Activated CD8-positive, alpha-beta memory T cell treated with anti-CD3 and anti-CD28 coated beads for 48 hours (primary cell): ENCODE data around the gene KIF26B.

Experiments used
- DNase-seq, 3 experiments: peaks; one replicate each; pipeline ENCODE4 v3.0.0-alpha.2; 2020; ENCODE audit warnings: low read depth in 2 of 3, low spot score in 2 of 3

Gene KIF26B

GRCh38 chr1:245614476-245614875, 459.7 kb downstream of the KIF26B start:
- DNase-seq: no peak

DNA sequence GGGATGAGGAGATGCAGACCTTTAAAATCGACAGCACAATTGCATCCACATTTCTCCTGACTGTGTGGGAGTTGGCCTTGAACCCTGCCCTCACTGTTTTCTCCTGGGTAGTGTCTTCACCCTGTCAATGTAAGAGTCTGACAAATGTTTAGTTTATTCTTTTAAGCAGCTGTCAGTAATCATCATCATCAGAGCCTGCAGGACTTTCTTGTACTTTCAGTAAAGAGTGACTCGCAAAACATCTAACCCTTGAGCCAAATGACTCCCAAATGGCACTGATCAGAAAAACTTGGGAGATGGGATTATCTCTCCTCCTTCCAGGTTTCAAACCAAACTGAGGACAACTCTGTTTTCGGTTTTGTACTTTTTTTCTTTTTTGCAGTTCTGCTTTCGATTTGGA, 460.2 kb downstream of the KIF26B start:
- DNase-seq: no peak

DNA sequence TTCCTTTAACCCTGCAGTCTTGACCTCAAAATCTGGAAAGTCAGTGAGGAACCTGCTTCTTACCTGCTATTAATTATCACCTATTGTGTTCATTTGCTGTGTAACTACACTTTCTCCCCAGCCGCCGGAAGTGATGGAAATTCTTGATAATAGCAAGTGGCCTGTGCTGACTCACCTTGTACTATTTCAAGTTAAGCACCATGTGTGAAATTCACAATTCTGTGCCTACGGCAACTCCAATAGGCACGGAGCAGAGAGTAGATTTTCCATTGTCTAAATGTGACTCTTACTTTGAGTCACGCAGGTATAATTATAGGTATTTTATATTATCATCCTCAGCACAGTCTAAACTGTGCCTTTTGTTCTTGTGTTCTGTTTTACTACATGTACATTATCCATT, 466.8 kb downstream of the KIF26B start:
- no peak for DNase-seq

DNA sequence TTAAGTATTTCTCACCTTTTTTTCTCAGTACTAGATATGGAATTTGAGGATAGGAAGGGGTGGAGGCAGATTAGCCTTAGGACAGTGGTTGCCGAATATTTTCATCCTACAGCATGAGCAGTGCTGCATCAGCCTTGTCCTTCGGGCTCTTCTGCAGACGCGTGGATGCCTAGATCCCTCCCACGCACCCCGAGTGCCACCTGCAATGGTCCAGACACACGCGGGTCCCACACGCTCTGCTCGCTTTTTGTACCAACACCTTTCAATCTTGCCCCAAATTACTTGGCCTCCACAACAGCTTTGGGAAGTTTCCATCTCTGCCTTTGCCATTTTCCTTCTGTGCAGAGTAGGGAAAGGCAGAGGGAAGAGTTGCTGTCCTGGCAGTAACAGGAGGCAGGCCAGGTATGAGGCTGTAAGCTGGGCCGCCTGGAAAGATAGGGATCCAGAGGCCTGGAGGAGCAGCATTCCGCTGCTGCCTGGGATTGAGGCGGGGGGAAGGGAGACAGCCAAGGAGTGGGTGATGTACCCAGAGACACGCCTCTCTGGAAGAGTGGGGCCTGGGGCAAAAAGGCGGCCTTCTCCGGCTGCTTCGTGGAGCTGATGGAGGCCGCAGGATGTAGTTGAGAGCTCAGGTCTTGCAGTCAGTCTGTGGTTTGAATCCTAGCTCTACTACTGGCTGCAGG, 467.7 kb downstream of the KIF26B start:
- DNase-seq: no peak

DNA sequence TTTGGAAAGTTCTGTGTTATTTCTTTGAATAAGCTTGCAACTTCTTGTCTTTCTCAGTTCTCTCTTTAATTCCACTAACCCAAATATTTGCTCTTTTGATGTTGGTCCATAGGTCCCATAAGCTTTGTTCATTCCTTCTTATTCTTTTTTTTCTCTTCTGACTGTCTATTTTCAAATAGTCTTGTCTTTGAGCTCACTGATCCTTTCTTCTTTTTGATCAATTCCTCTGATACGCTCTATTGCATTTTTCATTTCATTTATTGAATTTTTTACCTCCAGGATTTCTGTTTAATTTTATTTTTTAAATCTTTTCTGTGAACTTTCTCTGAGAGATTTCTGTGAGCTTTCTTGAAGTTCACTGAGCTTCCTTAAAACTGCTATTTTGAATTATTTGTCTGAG, 486.6 kb downstream of the KIF26B start:
- no peak for DNase-seq

DNA sequence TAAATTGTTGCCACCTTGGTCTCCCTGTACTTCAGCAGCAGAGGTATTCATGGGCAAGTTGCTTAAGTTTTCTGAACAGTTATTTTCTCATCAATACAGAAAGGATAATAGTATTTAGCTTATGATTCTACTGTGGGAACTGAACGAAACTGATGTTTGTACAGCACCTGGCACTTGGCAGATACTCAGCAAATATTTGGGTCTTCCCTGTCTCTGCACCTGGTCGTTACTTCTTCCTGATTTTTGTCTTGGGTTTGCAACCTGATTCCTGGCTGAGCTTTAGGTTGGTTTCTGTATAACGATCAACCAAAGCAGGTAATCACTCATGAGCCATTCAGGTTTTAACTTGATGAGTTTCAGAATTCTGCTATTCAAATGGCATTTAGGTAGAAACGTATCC, 490.6 kb downstream of the KIF26B start:
- DNase-seq: no peak

DNA sequence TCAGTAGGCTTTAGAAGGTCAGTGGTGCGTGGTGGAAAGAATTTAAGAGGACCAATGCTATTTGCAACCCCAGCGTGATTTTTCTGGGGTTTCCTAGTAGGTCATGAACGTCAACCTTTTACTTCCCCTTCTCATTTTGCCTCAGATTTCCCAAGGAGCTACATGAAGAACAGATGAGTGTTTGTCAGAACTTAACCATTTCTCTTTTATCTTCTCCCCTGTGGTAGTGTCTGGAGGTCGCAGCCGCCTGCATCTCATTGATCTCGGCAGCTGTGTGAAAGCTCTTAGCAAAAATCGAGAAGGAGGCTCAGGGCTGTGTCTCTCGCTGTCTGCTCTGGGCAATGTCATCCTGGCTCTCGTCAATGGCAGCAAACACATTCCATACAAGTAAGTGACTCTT, 491.1 kb downstream of the KIF26B start:
- no peak for DNase-seq

DNA sequence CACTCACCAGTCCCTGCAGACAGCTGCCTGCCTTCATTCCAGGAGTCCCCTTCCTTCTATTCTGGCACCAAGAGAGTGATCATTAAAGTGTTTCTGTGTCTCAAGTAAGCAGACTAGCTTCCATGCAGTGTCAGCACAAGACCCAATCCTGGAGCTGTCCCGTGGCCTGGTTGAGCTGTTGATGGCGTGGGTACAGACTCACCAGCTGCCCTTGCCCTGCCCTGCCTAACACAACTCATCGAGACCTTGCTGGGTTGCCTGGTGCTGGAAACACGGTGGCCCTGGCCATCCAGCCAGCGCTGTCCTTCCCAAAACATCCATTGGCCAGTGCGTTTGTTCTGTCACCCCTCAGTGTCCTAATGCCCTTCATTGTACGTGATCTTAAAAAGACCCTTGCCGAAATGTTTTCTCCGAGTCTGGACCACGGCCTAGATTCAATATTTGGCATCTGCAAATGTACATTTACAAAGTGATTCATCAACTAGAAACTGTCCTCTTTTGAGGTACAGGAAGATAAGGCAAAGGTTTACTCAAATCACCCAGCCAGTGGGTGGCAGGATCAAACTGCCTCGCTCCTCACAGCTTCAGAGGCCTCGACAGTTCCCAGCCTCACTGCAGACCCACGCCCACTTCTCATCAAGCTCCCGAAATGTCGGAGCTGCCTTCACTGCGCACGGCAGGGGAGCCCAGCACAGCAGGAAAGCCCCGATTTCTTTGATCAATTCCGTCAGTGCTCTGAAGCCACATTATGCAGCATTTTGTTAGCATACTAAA, 494.2 kb downstream of the KIF26B start:
- DNase-seq: no peak

DNA sequence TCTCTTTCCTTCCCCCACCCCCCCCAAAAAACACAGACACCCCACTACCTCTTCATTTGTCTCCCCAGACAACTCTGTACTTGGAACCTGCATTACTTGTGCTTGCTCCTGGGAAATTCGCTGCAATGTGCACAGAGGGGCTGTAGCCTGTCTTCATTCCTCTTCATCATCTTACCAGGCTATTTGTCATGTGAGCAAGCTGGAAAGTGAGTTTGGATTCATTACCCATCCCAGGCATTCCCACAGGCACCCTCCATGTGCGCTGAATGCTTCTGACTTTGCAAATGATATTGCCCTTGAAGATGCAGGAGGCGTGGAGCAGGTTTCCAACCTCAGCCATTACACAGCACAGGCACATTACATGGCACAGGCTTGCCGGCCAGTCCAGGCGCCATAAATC, 494.9 kb downstream of the KIF26B start:
- no peak for DNase-seq

DNA sequence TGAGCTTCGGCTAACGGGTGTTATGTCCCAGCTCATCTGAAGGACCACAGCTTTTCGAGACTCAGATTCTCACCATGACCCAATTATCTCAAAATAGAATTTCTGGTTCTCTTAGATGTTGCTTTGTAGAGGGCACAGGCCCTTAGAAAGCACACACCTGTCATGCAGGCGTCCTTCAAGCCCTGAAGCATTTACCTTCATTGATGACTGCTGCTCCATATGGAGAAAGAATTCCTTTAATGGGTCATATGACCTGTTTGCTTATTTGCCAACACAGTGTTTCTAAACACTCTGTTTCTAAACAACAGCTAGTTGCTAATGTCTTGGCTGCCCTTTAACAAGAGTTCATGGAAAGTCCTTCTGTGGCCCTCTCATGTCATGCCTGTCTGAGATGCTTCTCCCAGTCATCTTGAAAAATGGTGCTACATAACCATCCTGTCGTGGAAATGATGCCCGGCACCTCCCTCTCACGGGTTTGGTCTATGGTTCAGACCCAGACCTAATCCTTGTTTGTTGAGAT, 495.7 kb downstream of the KIF26B start:
- no peak for DNase-seq

DNA sequence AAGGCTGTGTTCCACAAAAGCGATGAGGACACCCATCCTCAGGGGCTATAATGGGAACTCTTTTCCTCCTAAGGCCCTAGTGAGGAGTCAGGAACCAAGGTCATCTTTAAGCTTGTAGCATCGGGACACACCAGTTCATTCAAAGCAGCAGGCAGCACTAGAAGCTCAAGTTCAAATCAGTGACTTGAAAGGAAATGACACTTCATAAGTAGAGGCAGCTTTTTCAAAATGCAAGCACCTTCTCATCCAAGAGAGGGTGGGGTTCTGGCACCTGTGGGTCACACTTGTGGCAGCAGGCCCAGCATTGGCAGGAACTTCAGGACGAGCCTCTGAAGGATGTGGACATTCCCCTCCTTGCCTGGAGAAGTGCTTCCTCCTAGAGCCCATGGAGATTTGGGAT, 496.3 kb downstream of the KIF26B start:
- DNase-seq: no peak

DNA sequence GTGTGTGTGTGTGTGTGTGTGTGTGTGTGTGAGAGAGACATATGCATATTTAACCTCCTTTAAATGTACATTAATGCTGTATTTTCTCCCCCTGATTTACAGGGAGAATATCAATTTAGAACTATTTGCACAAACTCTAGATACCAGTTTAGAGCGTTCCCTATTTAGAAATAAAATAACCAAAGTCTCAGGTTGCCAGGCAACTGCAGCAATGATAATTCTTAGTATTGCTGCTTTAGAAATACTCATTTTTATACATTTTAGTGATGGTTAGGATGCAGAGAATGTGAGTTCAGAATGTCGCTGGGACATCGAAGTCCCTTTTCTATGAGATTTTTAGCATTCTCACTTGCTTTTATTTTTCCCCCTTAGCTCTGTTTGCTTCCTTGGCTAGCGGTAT, 497.3 kb downstream of the KIF26B start:
- no peak for DNase-seq

- DNase-seq: no peak
These were observed 498.1 kb downstream of the KIF26B start for GRCh38 chr1:245652660-245653427.

GRCh38 chr1:245654460-245655050, 499.8 kb downstream of the KIF26B start:
- DNase-seq: no peak

GRCh38 chr1:245656189-245656717, 501.5 kb downstream of the KIF26B start:
- no peak for DNase-seq

DNA sequence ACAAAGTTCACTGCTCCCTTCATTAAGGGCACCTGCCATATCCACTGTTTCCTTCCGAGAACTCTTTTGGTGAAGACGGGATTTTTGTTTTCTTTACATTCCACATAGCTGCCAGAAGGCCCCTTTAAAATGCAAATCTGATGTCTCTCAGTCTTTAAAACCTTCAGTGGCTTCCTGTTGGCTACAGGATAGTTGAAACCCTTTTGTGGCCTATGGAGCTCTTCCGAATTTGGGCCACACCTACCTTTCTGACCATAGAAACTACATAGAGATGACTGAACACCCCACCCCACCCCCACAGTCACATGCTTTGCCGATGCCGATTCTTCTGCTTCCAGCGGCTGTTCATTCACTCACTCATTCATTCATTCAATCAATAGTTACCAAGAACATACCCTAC, 502.6 kb downstream of the KIF26B start:
- no peak for DNase-seq

- DNase-seq: no peak
These were observed 508.6 kb downstream of the KIF26B start for GRCh38 chr1:245663373-245663772.

GRCh38 chr1:245663841-245664240, 509.1 kb downstream of the KIF26B start:
- no peak for DNase-seq

DNA sequence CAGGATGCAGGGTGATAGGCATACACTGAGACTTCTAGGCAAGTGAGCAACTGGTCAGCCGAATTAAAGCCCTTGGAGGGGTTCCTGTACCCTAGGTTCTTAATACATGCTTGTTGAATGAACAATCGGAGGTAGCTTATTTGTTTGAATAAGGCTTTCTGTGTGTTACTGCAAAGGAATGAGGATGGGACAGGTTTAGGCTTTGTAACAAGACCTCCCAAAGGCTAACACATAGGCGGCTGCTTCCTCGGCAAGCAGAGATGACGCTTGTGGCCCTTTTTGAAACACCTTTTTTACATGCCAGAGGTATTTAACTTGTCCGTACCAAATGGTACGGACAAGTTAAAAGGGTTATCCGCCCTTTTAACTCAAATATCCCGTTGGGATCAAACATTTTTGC, 511.6 kb downstream of the KIF26B start:
- DNase-seq: no peak

GRCh38 chr1:245671349-245671748, 516.6 kb downstream of the KIF26B start:
- DNase-seq: no peak
